Naive thymus-derived CD4-positive, alpha-beta T cell (primary cell): ENCODE results near the gene CRYL1. TPM values are rescaled to one million over a fixed set of nuclear protein-coding genes. Genes with fewer than 3 reads are reported as not detected.
A peak's percentile ranks its signal among the peaks of the same experiment; 100 is the strongest.

Experiments used
- ATAC-seq: fragments of 150-1000 bp; cut with Tn5 transposase; 2 replicates; pipeline ENCODE4 v1.10.0; 2021; ENCODE audit warnings: mild to moderate bottlenecking, moderate library complexity
- CTCF ChIA-PET: fragments of 350-600 bp; sonication (Branson Sonifier 250); formaldehyde crosslinking; loops from one replicate; lab custom pipeline; 2021; ENCODE audit warnings: antibody characterized with exemption; lab: Charles Lee
- POLR2A ChIA-PET: fragments of 350-600 bp; sonication (Branson Sonifier 250); formaldehyde crosslinking; loops from one replicate; lab custom pipeline; 2021; ENCODE audit warnings: antibody characterized with exemption, inconsistent platforms; lab: Charles Lee
- DNase-seq, 9 donors: peaks; one replicate each; pipeline versions ENCODE4 v3.0.0 to v3.0.0-alpha.2; 2020 to 2022; ENCODE audit warnings: mixed read lengths in 1 of 9
- H3K27ac ChIP-seq: one replicate; pipeline ENCODE4 v1.7.0; 2013; ENCODE audit warnings: mild to moderate bottlenecking, low read depth, low read length, moderate library complexity
- H3K27me3 ChIP-seq, 2 donors: one replicate each; pipeline ENCODE4 v1.7.0; 2013; ENCODE audit warnings: low read length in 2 of 2, mild to moderate bottlenecking in 2 of 2, moderate library complexity in 2 of 2; ENCODE audit not compliant: control insufficient read depth in 2 of 2, insufficient read depth in 2 of 2
- H3K36me3 ChIP-seq, 3 experiments: 1 replicate in 2 of 3; 2 replicates in 1 of 3; pipeline ENCODE4 v1.7.0; 2013; ENCODE audit warnings: low read length in 3 of 3, mild to moderate bottlenecking in 3 of 3, moderate library complexity in 1 of 3; ENCODE audit not compliant: insufficient read depth in 3 of 3, control insufficient read depth in 2 of 3
- H3K4me1 ChIP-seq, 2 donors: one replicate each; pipeline ENCODE4 v1.7.0; 2013; ENCODE audit warnings: low read length in 2 of 2, mild to moderate bottlenecking in 2 of 2, moderate library complexity in 1 of 2; ENCODE audit not compliant: control insufficient read depth in 2 of 2, insufficient read depth in 2 of 2
- H3K4me3 ChIP-seq: 2 replicates; pipeline ENCODE4 v1.7.0; 2013; ENCODE audit warnings: mild to moderate bottlenecking, low read length
- H3K9me3 ChIP-seq, 3 experiments: 1 replicate in 2 of 3; 2 replicates in 1 of 3; pipeline ENCODE4 v1.7.0; 2013; ENCODE audit warnings: low read length in 3 of 3; ENCODE audit not compliant: control insufficient read depth in 2 of 3
- H3K27ac Mint-ChIP-seq, 9 donors: one replicate each; pipeline ENCODE4 v1.8.0; 2020 to 2022; ENCODE audit warnings: mixed read lengths in 9 of 9, mild to moderate bottlenecking in 8 of 9, moderate library complexity in 5 of 9, inconsistent platforms in 2 of 9
- H3K27me3 Mint-ChIP-seq, 5 donors: one replicate each; pipeline ENCODE4 v1.8.0; 2021 to 2022; ENCODE audit warnings: mixed read lengths in 5 of 5, mild to moderate bottlenecking in 1 of 5
- H3K36me3 Mint-ChIP-seq, 5 donors: one replicate each; pipeline ENCODE4 v1.8.0; 2020 to 2022; ENCODE audit warnings: mixed read lengths in 5 of 5, mild to moderate bottlenecking in 3 of 5, inconsistent platforms in 1 of 5
- H3K4me1 Mint-ChIP-seq, 7 donors: one replicate each; pipeline ENCODE4 v1.8.0; 2020 to 2022; ENCODE audit warnings: mixed read lengths in 7 of 7, mild to moderate bottlenecking in 3 of 7, inconsistent platforms in 1 of 7
- H3K4me3 Mint-ChIP-seq, 10 donors: one replicate each; pipeline ENCODE4 v1.8.0; 2020 to 2022; ENCODE audit warnings: mild to moderate bottlenecking in 10 of 10, mixed read lengths in 10 of 10, moderate library complexity in 6 of 10, inconsistent platforms in 2 of 10
- H3K9me3 Mint-ChIP-seq, 11 donors: one replicate each; pipeline ENCODE4 v1.8.0; 2020 to 2022; ENCODE audit warnings: mixed read lengths in 11 of 11, mild to moderate bottlenecking in 4 of 11, inconsistent platforms in 1 of 11, moderate library complexity in 1 of 11
- intact Hi-C, 2 donors: fragments of 100-400 bp; cut with micrococcal nuclease; formaldehyde crosslinking; loops; one replicate each; pipeline ENCODE4 v1.15.1; 2023
- polyA plus RNA-seq, 2 donors: library from polyadenylated mRNA; unstranded; fragments of 300-500 nt; fragmentation: Illumina TruSeq; gene quantifications; one replicate each; pipeline ENCODE4 v1.2.3, GENCODE V29; 2021
- total RNA-seq, 6 experiments: library from RNA in 5 of 6; stranded (reverse) in 5 of 6; gene quantifications; 1 replicate in 5 of 6; 2 replicates in 1 of 6; pipeline ENCODE4 v1.2.3 and lab custom pipeline; 2021 to 2026

Gene CRYL1
- total and polyA plus RNA-seq, 7 experiments from 2014 or later: 12.3 to 44.1 (median 18.4) TPM

- Mint-ChIP-seq H3K4me1 (peaks cover 12 to 49% (median 30%) of the 10 kb centered on the region in 7 donors), H3K36me3 (peaks cover 7 to 69% (median 43%) of the 10 kb centered on the region in 5 donors), H3K27me3 (peaks cover 0 to under 1% (median 0%) of the 10 kb centered on the region in 5 donors), H3K27ac (no peak overlapping the region), H3K9me3 (peaks cover 0 to 17% (median 0%) of the 10 kb centered on the region in 11 donors), H3K4me3 (no peak overlapping the region)
- DNase-seq (no peak), ATAC-seq (no peak)
- H3K36me3 ChIP-seq: no peaks in the 10 kb centered on the region
- intact Hi-C loops: no loop called here
- no peak overlapping the region for H3K4me3 ChIP-seq
- ChIA-PET CTCF (no interaction called here), POLR2A (no interaction called here)
- no peak overlapping the region for H3K27ac ChIP-seq
- H3K27me3 ChIP-seq: no peaks in the 10 kb centered on the region
- H3K4me1 ChIP-seq: peaks cover 9 to 13% of the 10 kb centered on the region in 2 donors
- no peaks in the 10 kb centered on the region for H3K9me3 ChIP-seq
These were observed 103.3 kb downstream of the CRYL1 start for GRCh38 chr13:20422362-20422761.

- Histone ChIP-seq H3K9me3 (no peaks in the 10 kb centered on the region), H3K27ac (no peak overlapping the region), H3K4me1 (peaks cover 9 to 13% of the 10 kb centered on the region in 2 donors), H3K36me3 (no peaks in the 10 kb centered on the region), H3K27me3 (no peaks in the 10 kb centered on the region), H3K4me3 (no peak overlapping the region)
- peak overlapping the region in 8 of 9 donors; percentile 13 to 81 (median 58) for H3K27ac Mint-ChIP-seq
- H3K36me3 Mint-ChIP-seq: peaks cover 3 to 59% (median 38%) of the 10 kb centered on the region in 5 donors
- ChIA-PET POLR2A (interaction anchor here (0.7 kb wide), 1 partner anchor 482 kb away, joined by 3 read pairs; no protein-coding TSS in a partner anchor), CTCF (no interaction called here)
- peaks cover 12 to 46% (median 30%) of the 10 kb centered on the region in 7 donors for H3K4me1 Mint-ChIP-seq
- H3K27me3 Mint-ChIP-seq: no peaks in the 10 kb centered on the region
- no peak for DNase-seq
- peaks cover 0 to 17% (median 0%) of the 10 kb centered on the region in 11 donors for H3K9me3 Mint-ChIP-seq
- ATAC-seq: no peak
- H3K4me3 Mint-ChIP-seq: peak overlapping the region in 1 of 10 donors; percentile 19
- intact Hi-C loops: loop anchor here in 1 of 2 donors (1.0 kb wide), 1 partner anchor 9 kb away; no protein-coding TSS in a partner anchor
These were observed 104.7 kb downstream of the CRYL1 start for GRCh38 chr13:20420938-20421337.

GRCh38 chr13:20418953-20419352 is 106.7 kb downstream of the CRYL1 start:
- no peaks in the 10 kb centered on the region for H3K9me3 ChIP-seq
- no peaks in the 10 kb centered on the region for H3K27me3 ChIP-seq
- H3K4me3 ChIP-seq: no peak overlapping the region
- CTCF ChIA-PET: no interaction called here
- H3K36me3 Mint-ChIP-seq: peaks cover 0 to 40% (median 28%) of the 10 kb centered on the region in 5 donors
- no peaks in the 10 kb centered on the region for H3K36me3 ChIP-seq
- DNase-seq (no peak), ATAC-seq (no peak)
- intact Hi-C loops: loop anchor here in 1 of 2 donors (1.0 to 10.0 kb wide), 2 partner anchors 57 to 224 kb away; partner anchors contain the start of gene GJB2
- no peak overlapping the region for H3K27ac ChIP-seq
- no peaks in the 10 kb centered on the region for H3K27me3 Mint-ChIP-seq
- peaks cover 12 to 42% (median 30%) of the 10 kb centered on the region in 7 donors for H3K4me1 Mint-ChIP-seq
- peaks cover 9 to 13% of the 10 kb centered on the region in 2 donors for H3K4me1 ChIP-seq
- POLR2A ChIA-PET: no interaction called here
- H3K4me3 Mint-ChIP-seq: peak overlapping the region in 6 of 10 donors; percentile 2 to 42 (median 14)
- H3K9me3 Mint-ChIP-seq: peaks cover 0 to 17% (median 2%) of the 10 kb centered on the region in 11 donors
- peak overlapping the region in 6 of 9 donors; percentile 9 to 71 (median 34) for H3K27ac Mint-ChIP-seq

- H3K4me1 Mint-ChIP-seq: peaks cover 25 to 55% (median 46%) of the 10 kb centered on the region in 7 donors
- CTCF ChIA-PET: no interaction called here
- no peaks in the 10 kb centered on the region for H3K27me3 Mint-ChIP-seq
- intact Hi-C loops: loop anchor here in 1 of 2 donors (10.0 kb wide), 1 partner anchor 221 kb away; the partner anchor contains the start of gene GJB2
- no peak overlapping the region for H3K27ac ChIP-seq
- H3K4me3 Mint-ChIP-seq: no peak overlapping the region
- H3K4me1 ChIP-seq: peaks cover 23 to 25% of the 10 kb centered on the region in 2 donors
- H3K9me3 Mint-ChIP-seq: peaks cover 0 to 17% (median 2%) of the 10 kb centered on the region in 11 donors
- peak overlapping the region in 1 of 9 donors; percentile 59 for H3K27ac Mint-ChIP-seq
- H3K27me3 ChIP-seq: no peaks in the 10 kb centered on the region
- H3K9me3 ChIP-seq: no peaks in the 10 kb centered on the region
- no peak overlapping the region for H3K4me3 ChIP-seq
- POLR2A ChIA-PET: no interaction called here
- H3K36me3 ChIP-seq: no peaks in the 10 kb centered on the region
- ATAC-seq (no peak), DNase-seq (no peak)
- peaks cover 0 to 49% (median 23%) of the 10 kb centered on the region in 5 donors for H3K36me3 Mint-ChIP-seq
These were observed 109.4 kb downstream of the CRYL1 start for GRCh38 chr13:20416223-20416745.

- ATAC-seq: no peak
- ChIA-PET POLR2A (no interaction called here), CTCF (no interaction called here)
- H3K27me3 ChIP-seq: no peaks in the 10 kb centered on the region
- no peaks in the 10 kb centered on the region for H3K9me3 ChIP-seq
- peaks cover 0 to 19% (median 2%) of the 10 kb centered on the region in 11 donors for H3K9me3 Mint-ChIP-seq
- H3K4me1 Mint-ChIP-seq: peaks cover 27 to 54% (median 46%) of the 10 kb centered on the region in 7 donors
- H3K27ac Mint-ChIP-seq: peak overlapping the region in 1 of 9 donors; percentile 59
- no peak overlapping the region for H3K4me3 Mint-ChIP-seq
- peaks cover 0 to 53% (median 23%) of the 10 kb centered on the region in 5 donors for H3K36me3 Mint-ChIP-seq
- no peak overlapping the region for H3K27ac ChIP-seq
- no peak overlapping the region for H3K4me3 ChIP-seq
- peaks cover 26 to 31% of the 10 kb centered on the region in 2 donors for H3K4me1 ChIP-seq
- no peak for DNase-seq
- no peaks in the 10 kb centered on the region for H3K27me3 Mint-ChIP-seq
- intact Hi-C loops: loop anchor here in 1 of 2 donors (10.0 kb wide), 1 partner anchor 221 kb away; the partner anchor contains the start of gene GJB2
- no peaks in the 10 kb centered on the region for H3K36me3 ChIP-seq
These were observed 110.0 kb downstream of the CRYL1 start for GRCh38 chr13:20415694-20416107.

- Histone ChIP-seq H3K9me3 (no peaks in the 10 kb centered on the region), H3K4me3 (no peak overlapping the region), H3K36me3 (no peaks in the 10 kb centered on the region), H3K27ac (no peak overlapping the region), H3K4me1 (peaks cover 25 to 33% of the 10 kb centered on the region in 2 donors), H3K27me3 (no peaks in the 10 kb centered on the region)
- Mint-ChIP-seq H3K36me3 (peaks cover 0 to 53% (median 23%) of the 10 kb centered on the region in 5 donors), H3K4me1 (peaks cover 25 to 51% (median 46%) of the 10 kb centered on the region in 7 donors), H3K4me3 (no peak overlapping the region), H3K27me3 (no peaks in the 10 kb centered on the region), H3K27ac (no peak overlapping the region), H3K9me3 (peaks cover 0 to 19% (median 2%) of the 10 kb centered on the region in 11 donors)
- CTCF ChIA-PET: no interaction called here
- POLR2A ChIA-PET: no interaction called here
- DNase-seq (no peak), ATAC-seq (no peak)
- intact Hi-C loops: loop anchor here in 1 of 2 donors (10.0 kb wide), 1 partner anchor 220 kb away; the partner anchor contains the start of gene GJB2
These were observed 110.4 kb downstream of the CRYL1 start for GRCh38 chr13:20415306-20415679.
